Activated CD4-positive, CD25-positive, alpha-beta regulatory T cell (primary cell): ENCODE results near the gene FNDC10.
"Not testable (repeated sequence)": the region's sequence is repeated elsewhere in the genome, so short reads cannot be mapped to it uniquely, and the experiment has no call there.

ENCODE experiments used
- DNase-seq, 4 experiments: peaks; one replicate each; lab custom pipeline; 2025; lab: John Stamatoyannopoulos, UW

Gene FNDC10

DNA sequence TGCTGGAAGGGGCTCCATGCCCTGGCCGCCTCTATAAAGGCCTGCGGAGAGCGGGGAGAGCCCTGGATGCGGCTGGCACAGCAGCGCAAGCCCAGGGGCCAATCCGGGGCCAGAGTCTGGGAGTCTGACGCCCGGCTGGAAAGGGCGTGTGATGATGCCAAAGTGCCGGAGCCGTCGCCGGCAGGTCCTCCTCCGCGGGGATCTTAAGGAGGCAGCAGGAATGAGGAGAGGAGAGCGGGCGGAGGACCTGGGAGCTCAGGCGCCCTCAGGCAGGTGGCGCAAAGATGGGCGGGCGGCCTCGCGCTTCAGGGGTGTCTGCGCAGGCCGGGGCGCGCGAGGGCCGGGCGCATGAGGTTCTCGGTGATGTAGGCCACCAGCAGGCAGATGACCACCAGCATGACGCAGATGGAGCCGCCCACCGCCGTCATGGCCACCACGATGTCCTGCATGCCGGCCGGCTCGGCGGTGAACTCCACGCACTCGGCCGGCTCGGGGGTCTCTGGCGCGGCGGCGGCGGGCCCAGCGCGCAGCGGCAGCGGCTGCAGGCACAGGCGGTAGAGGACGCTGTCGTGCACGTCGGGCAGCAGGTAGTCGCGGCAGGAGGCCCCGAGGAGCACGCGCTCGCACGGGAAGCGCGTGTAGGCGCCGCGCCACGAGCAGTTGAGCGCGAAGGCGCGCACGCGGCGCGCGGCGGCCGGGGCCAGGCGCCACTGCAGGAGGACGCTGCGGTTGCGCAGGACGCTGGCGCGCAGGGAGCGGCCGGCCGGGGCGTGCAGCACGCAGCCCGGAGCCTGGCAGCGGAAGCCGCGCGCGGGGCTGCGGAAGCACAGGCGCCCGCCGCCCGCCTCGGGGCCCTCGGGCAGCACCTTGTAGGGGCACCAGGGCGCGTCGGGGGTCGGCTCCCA, 653 bp downstream of the FNDC10 start:
- DNase-seq: peak in 2 of 4 experiments; percentile 28 to 34

DNA sequence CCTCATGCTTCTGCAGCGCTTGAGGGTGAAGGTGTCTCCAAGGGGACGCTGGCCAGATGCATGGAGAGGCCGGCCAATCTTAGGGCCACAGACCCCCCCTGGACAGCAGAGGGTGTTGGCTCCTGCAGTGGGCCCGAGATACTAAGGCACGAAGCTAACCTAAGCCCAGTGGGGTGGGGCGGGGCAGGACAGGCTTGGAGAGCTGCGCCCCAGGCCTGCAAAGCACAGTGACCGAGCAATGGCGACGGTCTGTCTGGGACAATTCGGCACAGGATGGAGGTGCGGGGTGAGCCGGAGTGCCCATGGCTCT, 1.3 kb downstream of the FNDC10 start:
- no peak for DNase-seq

DNA sequence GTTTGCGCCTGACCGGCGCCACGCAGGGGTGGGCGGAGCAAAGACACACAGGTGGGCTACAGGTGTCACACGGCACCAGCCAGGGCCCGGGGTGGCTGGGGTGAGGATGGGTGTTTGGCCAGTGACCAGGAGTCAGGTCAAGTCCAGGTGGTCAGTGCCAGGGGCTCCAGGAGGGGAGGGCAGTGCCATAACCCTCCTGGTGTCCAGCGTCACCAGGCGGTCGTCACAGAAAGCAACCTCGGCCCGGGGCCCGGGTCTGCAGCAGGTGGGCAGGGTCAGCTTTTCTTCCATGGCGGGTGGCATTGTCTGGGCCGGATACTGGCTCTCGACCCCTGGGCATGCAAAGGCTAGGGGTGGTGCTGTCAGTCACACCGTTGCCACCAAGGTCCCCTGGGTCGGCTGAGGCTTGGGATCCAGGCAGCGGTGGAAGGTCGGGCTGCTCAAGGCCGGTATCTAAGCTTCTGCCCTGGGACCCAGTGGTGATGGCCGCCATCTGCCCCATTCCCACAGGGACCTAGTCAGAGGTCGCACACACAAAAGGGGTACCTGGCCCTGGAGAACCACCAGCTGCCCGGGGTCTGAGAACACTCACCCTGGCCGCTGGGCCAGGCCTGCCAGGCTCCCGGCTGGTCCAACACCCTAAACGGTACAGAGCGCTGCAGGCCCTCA, 1.8 kb downstream of the FNDC10 start:
- DNase-seq: no peak

DNA sequence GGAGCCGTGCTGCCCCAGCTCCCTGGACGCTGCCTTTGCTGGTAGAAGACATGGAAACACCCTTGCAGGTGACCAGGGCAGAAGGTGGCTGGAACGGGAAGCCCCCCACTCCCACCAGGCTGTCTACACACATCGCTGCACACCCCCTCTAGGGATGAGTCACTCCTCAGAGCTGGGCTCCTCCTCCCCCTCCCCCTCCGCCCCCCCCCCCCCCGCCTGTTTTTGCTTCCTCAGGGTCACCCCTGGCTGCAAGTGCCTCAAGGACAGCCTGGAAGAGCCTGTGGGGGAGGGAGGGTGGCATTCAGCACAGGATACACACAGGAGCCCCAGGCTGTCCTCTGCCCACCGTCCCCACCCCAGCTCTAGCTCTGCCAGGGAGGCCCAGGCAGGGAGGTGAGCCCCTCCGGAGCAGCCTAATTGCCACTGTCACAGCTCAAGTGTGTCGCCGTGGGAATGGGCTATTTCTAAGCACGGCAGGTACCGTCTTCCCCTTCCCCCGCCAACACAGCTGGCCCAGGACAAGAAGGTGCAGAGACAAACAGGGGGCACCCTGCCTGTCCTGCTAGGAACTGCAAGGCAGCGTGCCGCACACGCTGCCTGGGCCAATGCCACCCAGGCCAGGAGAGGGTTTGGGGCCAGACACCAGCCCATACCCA, 2.5 kb downstream of the FNDC10 start:
- no peak for DNase-seq

DNA sequence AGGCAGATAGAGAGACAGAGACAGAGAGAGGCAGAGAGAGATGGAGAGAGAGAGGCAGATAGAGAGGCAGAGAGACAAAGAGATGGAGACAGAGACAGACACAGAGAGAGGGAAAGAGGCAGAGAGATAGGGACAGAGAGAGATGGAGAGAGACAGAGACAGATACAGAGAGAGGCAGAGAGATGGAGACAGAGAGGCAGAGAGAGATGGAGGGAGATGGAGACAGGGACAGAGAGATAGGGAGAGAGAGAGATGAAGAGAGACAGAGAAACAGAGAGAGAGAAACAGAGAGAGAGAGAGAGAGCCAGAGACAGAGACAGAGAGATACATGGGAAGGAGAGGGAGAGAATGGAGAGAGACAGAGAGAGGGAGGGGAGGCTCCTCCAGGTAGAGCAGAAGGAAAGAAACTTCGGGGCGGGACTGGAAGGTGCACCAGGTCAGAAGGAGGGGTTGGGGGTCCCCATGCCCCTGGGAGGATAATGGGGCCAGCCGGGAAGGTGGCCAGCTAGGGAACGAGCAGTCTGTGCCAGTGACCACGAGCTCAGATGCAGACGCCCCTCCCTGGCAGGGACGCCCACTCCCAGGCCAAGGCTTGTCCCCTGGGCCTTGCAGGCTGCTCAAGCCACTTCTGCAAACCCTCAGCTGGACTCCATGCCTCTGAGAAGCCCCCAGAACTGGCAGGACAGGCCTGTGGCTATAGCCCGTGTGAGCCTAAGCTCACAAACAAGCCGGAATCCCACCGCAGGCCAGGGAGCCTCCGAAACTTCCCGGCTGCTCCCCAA, 3.3 kb downstream of the FNDC10 start:
- DNase-seq: no peak

DNA sequence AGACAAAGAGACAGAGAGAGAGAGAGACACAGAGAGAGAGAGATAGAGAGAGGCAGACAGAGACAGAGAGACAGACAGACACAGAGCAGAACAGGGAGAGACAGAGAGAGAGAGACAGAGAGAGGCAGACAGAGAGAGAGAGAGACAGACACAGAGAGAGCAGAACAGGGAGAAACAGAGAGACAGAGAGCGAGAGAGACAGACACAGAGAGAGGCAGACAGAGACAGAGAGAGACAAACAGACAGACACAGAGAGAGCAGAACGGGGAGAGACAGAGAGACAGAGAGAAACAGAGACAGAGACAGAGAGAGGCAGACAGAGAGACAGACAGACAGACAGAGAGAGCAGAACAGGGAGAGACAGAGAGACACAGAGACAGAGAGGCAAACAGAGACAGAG, 4.6 kb downstream of the FNDC10 start:
- not testable (repeated sequence) for DNase-seq

DNA sequence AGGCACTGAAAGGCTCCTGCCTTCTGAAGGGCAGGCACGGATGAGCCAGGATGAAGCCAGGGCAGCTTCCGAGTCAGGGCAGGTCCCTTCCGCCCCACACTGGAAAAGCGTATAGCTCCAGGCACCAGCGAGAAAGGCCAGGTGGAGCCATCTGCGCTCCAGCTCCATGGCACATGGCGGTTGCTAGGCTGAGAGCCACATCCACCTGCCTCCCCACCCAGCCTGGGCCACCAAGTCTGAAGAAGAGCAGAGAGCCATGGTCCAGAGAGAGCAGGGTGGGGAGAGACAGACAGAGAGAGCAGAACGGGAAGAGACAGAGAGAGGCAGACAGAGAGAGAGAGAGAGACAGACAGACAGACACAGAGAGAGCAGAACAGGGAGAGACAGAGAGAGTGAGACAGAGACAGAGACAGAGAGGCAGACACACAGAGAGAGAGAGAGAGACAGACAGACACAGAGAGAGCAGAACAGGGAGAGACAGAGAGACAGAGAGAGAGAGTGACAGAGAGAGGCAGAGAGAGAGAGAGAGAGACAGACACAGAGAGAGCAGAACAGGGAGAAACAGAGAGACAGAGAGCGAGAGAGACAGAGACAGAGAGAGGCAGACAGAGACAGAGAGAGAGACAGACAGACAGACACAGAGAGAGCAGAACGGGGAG, 5.2 kb downstream of the FNDC10 start:
- DNase-seq: no peak

DNA sequence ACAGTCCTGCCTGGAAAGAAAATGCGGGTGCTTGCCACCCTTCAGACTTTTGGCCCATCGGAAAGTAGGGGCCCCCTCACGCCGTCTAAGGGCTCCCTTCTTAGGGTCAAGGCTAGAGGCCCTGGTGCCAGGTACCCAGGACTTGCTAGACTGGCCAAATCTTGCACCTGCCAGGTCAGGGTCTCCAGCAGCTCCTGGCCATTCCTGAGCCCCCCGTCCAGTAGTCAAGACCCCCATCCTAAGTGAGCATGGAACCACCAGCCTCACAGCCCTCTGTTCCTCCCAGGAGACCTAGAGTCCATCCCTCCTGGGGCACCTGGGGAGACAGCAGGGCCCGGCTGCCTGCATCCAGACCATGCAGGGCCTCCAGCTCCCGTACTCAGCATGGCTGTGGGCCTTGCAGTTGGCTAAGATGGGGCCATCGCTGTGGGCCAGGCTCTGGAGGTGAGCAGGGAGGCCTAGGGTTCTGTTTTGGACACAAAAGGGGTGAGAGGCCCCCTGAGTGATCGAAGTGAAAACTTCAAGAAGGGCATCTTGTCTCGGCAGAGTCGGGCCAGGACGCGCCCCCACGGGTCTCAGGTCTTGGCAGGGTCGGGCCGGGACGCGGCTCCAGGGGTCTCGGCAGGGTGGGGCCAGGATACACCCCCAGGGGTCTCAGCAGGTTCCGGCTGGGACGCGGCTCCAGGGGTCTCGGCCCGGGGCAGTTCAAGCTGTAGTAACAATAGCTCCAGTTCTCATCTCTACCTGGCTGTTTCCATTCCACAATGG, 5.9 kb downstream of the FNDC10 start:
- no peak for DNase-seq

DNA sequence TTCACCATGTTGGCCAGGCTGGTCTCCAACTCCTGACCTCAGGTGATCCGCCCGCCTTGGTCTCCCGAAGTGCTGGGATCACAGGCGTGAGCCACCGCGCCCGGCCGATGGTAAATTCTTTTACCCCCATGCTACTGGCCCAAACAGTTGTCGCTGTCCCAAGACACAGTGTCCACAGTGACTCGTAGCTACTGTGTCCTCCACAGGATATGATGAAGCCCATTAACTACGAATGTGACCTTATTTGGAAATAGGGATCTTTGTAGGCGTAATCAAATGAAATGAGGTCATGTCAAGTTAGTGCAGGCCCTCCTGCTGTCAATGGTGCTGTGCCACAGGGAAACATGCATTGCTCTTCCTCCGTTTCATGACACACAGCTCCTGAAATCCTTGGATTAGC, 8.5 kb downstream of the FNDC10 start:
- DNase-seq: no peak

DNA sequence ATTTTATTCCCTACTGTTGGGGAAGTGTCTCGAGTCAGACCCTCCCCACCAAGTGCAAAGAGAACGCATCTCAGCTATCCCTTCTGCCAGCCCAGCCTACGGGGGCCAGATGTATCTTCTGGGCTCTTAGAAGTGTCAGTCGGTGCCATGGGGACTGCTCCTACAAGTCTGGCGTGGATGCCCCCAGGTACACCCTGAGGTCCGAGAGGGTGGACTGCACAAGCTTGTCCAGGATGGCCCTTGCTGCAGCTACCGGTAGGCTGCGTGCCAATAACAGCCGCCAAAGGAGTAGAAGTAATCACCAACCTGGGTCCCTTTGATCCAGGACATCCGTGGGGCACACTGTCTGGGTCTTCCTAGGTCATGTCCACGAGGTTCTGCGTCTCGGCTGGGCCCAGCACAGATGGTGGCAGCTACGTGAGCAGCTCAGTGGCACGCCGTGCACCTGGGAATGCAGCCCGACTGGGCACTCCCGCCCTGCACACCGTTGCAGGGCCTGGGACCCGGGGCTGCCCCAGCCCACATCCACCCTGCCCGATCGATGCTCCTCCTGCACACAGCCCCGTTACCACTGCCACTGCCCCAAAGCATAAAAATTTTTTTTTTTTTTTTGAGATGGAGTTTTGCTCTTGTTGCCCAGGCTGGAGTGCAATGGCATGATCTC, 16.5 kb downstream of the FNDC10 start:
- no peak for DNase-seq

DNA sequence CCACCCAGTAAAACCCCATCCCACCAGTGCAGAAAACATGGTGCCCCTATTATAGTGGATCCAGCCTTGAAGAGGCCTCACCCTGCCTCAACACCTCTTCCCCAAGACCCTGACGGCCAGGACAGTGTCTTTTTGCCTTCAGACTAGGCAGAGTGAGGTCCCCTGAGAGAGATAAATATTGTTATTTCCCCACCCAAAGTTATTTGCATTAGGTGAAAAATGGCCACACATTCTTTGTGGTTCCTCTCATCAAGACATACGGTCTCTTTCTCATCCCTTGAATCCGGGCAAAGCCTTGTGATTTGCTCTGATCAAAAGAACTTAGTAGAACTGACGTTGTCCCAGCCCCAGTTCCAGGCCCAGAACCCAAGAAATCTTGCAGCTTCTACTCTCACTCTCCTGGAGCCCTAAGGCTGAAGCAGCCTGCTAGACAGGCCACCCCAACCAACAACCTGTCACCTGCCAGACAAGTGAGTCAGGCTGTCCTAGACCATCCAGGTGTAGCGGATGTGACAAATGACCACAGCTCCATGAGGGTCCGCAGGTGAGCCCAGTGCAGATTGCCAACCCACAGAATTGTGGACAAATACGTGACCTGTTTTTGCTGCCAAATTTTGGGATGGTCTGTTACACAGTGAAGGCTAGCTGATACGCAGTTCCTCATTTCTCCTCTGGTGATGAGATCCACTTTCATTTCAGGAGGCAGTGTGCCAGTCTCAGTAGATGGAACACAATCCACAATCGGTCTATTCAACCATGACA, 17.2 kb downstream of the FNDC10 start:
- DNase-seq: no peak

DNA sequence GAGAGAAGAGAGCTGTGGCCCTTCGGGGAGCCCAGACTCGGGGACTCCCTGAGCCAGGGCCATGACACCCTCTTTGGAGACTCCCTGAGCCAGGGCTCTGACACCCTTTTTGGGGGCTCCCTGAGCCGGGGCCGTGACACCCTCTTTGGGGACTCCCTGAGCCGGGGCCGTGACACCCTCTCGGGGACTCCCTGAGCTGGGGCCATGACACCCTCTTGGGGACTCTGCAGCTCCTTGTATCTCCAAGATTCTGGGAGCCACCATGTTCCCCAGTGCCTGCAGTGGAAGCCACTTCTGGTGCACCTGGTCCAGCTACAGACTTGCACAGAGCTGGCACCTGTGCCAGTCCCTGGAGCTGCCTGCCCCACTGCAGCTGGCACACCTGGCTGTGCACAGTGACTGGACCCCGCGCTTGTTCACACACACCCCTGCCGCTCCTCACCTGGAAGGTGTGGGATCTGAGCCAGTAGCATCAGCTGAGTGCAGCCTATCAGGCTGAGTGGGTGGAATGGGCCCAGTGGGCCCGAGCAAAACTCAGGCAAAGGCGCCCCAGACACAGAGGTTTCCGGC, 21.5 kb downstream of the FNDC10 start:
- DNase-seq: no peak

DNA sequence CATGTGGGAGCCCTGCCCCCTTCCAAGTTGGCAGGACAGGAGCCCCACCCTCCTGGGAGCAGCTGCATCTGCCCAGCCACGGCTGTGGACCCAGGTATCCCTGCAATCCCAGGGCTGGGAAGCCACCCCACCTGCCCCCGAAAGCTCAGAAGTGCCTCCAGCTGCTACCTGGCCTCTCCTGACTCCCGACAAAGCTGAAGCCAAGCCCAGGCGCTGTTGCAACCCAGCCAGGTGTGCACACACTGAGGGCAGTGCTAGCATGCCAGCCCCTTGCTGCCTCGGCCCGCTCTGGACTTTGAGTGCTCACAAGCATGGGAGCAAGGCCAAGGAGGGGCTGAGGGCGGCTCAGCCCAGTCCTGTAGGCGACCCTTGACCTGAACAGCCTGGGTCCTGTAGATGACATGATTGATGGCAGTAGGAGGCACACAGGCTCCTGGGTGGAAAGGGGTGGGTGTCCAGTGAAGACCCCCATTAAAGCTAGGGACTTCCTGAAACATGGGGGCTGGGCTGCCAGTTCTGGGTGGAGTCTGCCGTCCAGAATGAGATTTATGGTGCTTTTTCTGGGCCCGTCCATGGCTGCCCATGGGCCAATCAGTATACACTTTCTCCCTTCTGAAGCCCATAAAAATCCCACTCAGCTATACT, 22.4 kb downstream of the FNDC10 start:
- DNase-seq: no peak

DNA sequence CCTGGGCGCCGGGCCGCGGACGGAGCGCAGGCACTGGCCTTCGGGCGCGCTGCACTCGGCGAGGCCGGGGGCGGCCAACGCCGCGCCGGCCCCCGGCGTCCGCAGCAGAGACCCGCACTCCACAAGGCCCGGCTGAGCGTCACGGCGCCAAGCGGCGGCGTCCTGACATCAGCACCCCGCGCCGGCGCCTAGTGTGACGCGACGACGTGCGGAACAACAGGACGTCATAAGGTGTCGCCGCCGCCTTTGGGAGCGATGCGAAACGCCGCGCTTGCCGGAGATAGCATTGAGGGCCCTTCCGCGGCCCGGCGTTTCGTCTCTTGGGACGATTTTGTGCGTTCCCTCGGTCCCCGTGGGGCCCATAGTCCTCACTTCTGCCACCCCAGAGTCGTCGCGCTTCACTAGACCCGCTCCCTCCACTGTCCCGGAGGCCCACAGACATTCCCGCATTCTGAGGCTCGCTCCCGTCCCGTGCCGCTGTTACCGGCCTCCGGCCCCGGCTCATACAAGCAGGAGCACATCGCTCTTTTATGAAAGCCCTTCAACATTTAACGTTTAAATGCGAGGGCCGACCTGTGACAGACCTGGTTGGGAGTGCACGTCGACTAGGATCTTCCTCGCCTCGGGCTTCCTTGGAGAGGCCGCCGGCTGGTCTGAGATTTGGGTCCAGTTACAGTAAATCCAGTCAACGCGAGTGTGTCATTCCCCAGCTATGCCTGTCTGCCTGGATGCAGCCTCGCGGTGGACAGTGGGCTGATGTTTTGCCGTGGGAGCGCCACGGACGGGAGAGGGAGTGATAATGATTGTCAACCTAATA, 25.0 kb downstream of the FNDC10 start, which contains the start of gene SSU72:
Gene SSU72, minus strand, starts transcription at position 143 of the 817 bp plus-strand sequence. CDS start 306 bp downstream, outside the sequence.
- DNase-seq: peak; percentile 85 to 91 (median 86)

DNA sequence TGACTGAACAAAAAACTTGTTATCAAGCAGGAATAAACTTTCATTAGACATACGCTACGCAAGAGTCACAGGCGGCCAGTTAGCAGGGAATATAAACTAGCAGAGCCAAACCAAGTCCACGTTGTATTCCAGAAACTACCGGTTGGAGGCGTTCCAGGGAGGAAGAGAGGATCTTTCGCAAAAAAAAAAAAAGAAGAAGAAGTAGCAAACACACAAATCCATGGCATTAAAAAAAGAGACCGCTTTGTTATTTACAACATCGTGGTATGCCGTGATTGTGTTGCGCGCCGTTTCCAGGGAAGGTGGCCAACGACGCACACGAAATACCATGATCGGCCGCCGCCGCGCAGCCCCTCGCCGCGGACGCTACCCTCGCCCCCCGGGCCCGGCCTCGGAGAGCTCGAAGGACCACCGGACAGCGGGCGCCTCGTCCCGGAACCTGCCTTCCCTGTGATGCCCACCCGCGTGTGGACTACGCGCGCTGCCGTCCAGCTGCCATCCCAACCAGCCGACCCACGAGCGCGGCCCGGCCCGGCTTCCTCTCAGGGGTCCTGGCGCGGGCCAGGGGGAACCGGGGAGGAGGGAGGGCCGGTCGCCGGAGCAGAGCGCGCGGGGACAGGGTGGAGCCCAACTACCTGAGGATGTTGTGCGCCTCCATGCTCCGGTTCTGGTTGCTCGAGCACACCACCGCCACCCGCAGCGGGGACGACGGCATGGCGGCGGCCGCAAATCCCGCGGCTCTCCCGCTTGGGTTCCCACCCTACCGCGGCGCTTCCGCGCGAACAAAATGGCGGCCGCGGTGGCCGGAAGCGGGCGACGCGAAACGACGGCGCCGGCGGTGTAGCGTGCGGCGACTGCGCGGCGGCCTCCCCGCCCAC, 25.9 kb downstream of the FNDC10 start:
- peak in 3 of 4 experiments; percentile 56 to 74 (median 70) for DNase-seq

DNA sequence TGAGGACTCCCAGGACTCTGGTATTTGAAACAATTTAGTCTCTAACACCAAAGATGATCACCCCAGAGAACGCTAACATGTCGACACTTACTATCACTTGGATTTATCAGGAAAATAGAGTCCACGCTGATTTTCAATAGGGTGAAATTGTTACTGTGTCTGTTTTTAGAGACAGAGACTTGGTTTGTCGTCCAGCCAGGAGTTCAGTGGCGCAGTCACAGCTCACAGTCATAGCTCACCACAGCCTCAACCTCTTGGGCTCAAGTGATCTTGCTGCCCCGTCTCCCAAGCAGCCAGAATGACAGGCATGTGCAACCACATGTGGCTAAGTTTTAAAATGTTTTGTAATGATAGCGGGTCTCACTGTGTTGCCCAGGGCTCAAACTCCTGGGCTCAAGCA, 30.6 kb downstream of the FNDC10 start:
- DNase-seq: no peak

DNA sequence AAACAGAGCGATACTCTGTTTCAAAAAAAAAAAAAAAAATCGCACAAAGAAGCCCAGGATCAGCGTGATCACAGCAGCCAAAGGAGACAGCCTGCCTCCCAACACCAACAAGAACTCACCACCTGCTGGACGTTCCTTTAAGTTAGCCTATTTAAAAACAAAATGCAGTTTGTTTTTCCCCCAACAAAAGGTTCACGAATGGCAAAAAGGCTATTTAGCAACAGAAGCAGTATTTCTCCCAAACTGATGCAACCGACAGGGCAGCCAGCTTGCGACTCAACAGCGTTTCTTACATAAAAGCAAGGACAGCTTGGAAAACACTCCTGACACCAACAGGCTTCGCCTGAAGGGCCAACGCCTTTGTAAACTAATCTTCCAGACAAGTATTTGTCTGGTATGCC, 32.0 kb downstream of the FNDC10 start:
- no peak for DNase-seq
